ENCODE measurements around the gene SUPT3H. TPM values are rescaled to one million over a fixed set of nuclear protein-coding genes. Genes with fewer than 3 reads are reported as not detected.

Gene SUPT3H
- total and polyA plus RNA-seq, 7 experiments from 2014 or later = 8.0 to 16.0 (median 12.7) TPM

GRCh38 chr6:45419571-45420082 lies 41.9 kb upstream of the SUPT3H start:
- intact Hi-C loops (cut with micrococcal nuclease) = loop anchor here (1.0 to 10.0 kb wide), 15 partner anchors 41 to 942 kb away; partner anchors contain the start of gene CLIC5 (in 1 of the 2)
- DNase-seq (peak; percentile 32 to 66 (median 49)), ATAC-seq (peak; percentile 40)
- no peak overlapping the region for H3K27ac ChIP-seq (ENCODE audit: low read depth, low read length)
- peak overlapping the region; percentile 80 for H3K4me3 ChIP-seq (ENCODE audit: low read length)
- ChIA-PET CTCF (interaction anchor here (0.6 to 3.6 kb wide), 13 partner anchors 25 to 944 kb away, joined by 3 to 27 read pairs (median 3); partner anchors contain the start of gene SUPT3H), POLR2A (interaction anchor here (0.9 to 4.1 kb wide), 6 partner anchors 9 to 762 kb away, joined by 3 to 21 read pairs (median 5); partner anchors contain the start of gene SUPT3H)
- Mint-ChIP-seq H3K36me3 (peaks cover 0 to 6% (median 0%) of the 10 kb centered on the region in 5 donors), H3K4me3 (peak overlapping the region; percentile 80 to 99 (median 94)), H3K27ac (peak overlapping the region in 6 of 9 donors; percentile 2 to 87 (median 68)), H3K9me3 (peaks cover 0 to 2% (median 0%) of the 10 kb centered on the region in 11 donors), H3K27me3 (peaks cover 0 to 58% (median 35%) of the 10 kb centered on the region in 5 donors), H3K4me1 (peaks cover 13 to 54% (median 36%) of the 10 kb centered on the region in 7 donors)
- H3K36me3 ChIP-seq (ENCODE audit: control insufficient read depth in 2 of 3, insufficient read depth in 3 of 3, low read length in 3 of 3) = peaks cover 0 to 4% (median 0%) of the 10 kb centered on the region in 3 experiments
- peaks cover 8% of the 10 kb centered on the region in 2 donors for H3K27me3 ChIP-seq (ENCODE audit: control insufficient read depth in 2 of 2, insufficient read depth in 2 of 2, low read length in 2 of 2)
- H3K4me1 ChIP-seq (ENCODE audit: control insufficient read depth in 2 of 2, insufficient read depth in 2 of 2, low read length in 2 of 2) = peaks cover 17 to 24% of the 10 kb centered on the region in 2 donors
- H3K9me3 ChIP-seq (ENCODE audit: control insufficient read depth in 2 of 3, low read length in 3 of 3) = no peaks in the 10 kb centered on the region

- intact Hi-C loops (cut with micrococcal nuclease) = loop anchor here in 1 of 2 donors (5.0 kb wide), 1 partner anchor 940 kb away; no protein-coding TSS in a partner anchor
- no peak for DNase-seq
These were observed 39.7 kb upstream of the SUPT3H start for GRCh38 chr6:45417436-45417835.

GRCh38 chr6:45416700-45417099 lies 39.0 kb upstream of the SUPT3H start:
- CTCF ChIA-PET = interaction anchor here (0.8 kb wide), 1 partner anchor 119 kb away, joined by 3 read pairs; no protein-coding TSS in a partner anchor
- DNase-seq (no peak), ATAC-seq (no peak)
- Mint-ChIP-seq H3K4me1 (peaks cover 13 to 39% (median 26%) of the 10 kb centered on the region in 7 donors), H3K36me3 (no peaks in the 10 kb centered on the region), H3K27me3 (peaks cover 0 to 53% (median 32%) of the 10 kb centered on the region in 5 donors), H3K4me3 (no peak overlapping the region), H3K9me3 (no peaks in the 10 kb centered on the region), H3K27ac (no peak overlapping the region)
- intact Hi-C loops (cut with micrococcal nuclease) = loop anchor here in 1 of 2 donors (5.0 kb wide), 1 partner anchor 939 kb away; no protein-coding TSS in a partner anchor
- no peak overlapping the region for H3K4me3 ChIP-seq (ENCODE audit: low read length)
- H3K27me3 ChIP-seq (ENCODE audit: control insufficient read depth in 2 of 2, insufficient read depth in 2 of 2, low read length in 2 of 2) = peaks cover 3 to 8% of the 10 kb centered on the region in 2 donors
- no peak overlapping the region for H3K27ac ChIP-seq (ENCODE audit: low read depth, low read length)
- H3K36me3 ChIP-seq (ENCODE audit: control insufficient read depth in 2 of 3, insufficient read depth in 3 of 3, low read length in 3 of 3) = no peaks in the 10 kb centered on the region
- H3K9me3 ChIP-seq (ENCODE audit: control insufficient read depth in 2 of 3, low read length in 3 of 3) = no peaks in the 10 kb centered on the region
- H3K4me1 ChIP-seq (ENCODE audit: control insufficient read depth in 2 of 2, insufficient read depth in 2 of 2, low read length in 2 of 2) = peaks cover 17 to 19% of the 10 kb centered on the region in 2 donors
- POLR2A ChIA-PET = interaction anchor here (0.6 kb wide), 1 partner anchor 120 kb away, joined by 3 read pairs; no protein-coding TSS in a partner anchor

More at GRCh38 chr6:45417436-45417835, 39.7 kb upstream of the SUPT3H start:
- H3K4me1 ChIP-seq (ENCODE audit: control insufficient read depth in 2 of 2, insufficient read depth in 2 of 2, low read length in 2 of 2) = peaks cover 17 to 19% of the 10 kb centered on the region in 2 donors
- Mint-ChIP-seq H3K4me3 (no peak overlapping the region), H3K36me3 (peaks cover 0 to 3% (median 0%) of the 10 kb centered on the region in 5 donors), H3K27me3 (peaks cover 0 to 54% (median 35%) of the 10 kb centered on the region in 5 donors), H3K4me1 (peaks cover 13 to 43% (median 26%) of the 10 kb centered on the region in 7 donors), H3K9me3 (no peaks in the 10 kb centered on the region), H3K27ac (no peak overlapping the region)
- no peak for ATAC-seq
- peaks cover 3 to 8% of the 10 kb centered on the region in 2 donors for H3K27me3 ChIP-seq (ENCODE audit: control insufficient read depth in 2 of 2, insufficient read depth in 2 of 2, low read length in 2 of 2)
- H3K4me3 ChIP-seq (ENCODE audit: low read length) = no peak overlapping the region
- no peak overlapping the region for H3K27ac ChIP-seq (ENCODE audit: low read depth, low read length)
- ChIA-PET CTCF (interaction anchor here (1.0 to 1.2 kb wide), 2 partner anchors 297 to 760 kb away, joined by 3 read pairs; no protein-coding TSS in a partner anchor), POLR2A (no interaction called here)
- peaks cover 0 to 4% (median 0%) of the 10 kb centered on the region in 3 experiments for H3K36me3 ChIP-seq (ENCODE audit: control insufficient read depth in 2 of 3, insufficient read depth in 3 of 3, low read length in 3 of 3)
- H3K9me3 ChIP-seq (ENCODE audit: control insufficient read depth in 2 of 3, low read length in 3 of 3) = no peaks in the 10 kb centered on the region

- intact Hi-C loops (cut with micrococcal nuclease) = loop anchor here in 1 of 2 donors (5.0 kb wide), 1 partner anchor 939 kb away; no protein-coding TSS in a partner anchor
- Histone ChIP-seq H3K36me3 (ENCODE audit: control insufficient read depth in 2 of 3, insufficient read depth in 3 of 3, low read length in 3 of 3) (no peaks in the 10 kb centered on the region), H3K4me3 (ENCODE audit: low read length) (no peak overlapping the region), H3K27ac (ENCODE audit: low read depth, low read length) (no peak overlapping the region), H3K27me3 (ENCODE audit: control insufficient read depth in 2 of 2, insufficient read depth in 2 of 2, low read length in 2 of 2) (peaks cover 3 to 7% of the 10 kb centered on the region in 2 donors), H3K4me1 (ENCODE audit: control insufficient read depth in 2 of 2, insufficient read depth in 2 of 2, low read length in 2 of 2) (peaks cover 10 to 12% of the 10 kb centered on the region in 2 donors), H3K9me3 (ENCODE audit: control insufficient read depth in 2 of 3, low read length in 3 of 3) (no peaks in the 10 kb centered on the region)
- POLR2A ChIA-PET = no interaction called here
- Mint-ChIP-seq H3K36me3 (no peaks in the 10 kb centered on the region), H3K9me3 (no peaks in the 10 kb centered on the region), H3K4me1 (peaks cover 12 to 34% (median 19%) of the 10 kb centered on the region in 7 donors), H3K27ac (no peak overlapping the region), H3K4me3 (no peak overlapping the region), H3K27me3 (peaks cover 0 to 46% (median 27%) of the 10 kb centered on the region in 5 donors)
- no peak for ATAC-seq
- DNase-seq = no peak
- CTCF ChIA-PET = interaction anchor here (0.8 to 1.3 kb wide), 2 partner anchors 10 to 118 kb away, joined by 3 read pairs; no protein-coding TSS in a partner anchor
These were observed 38.2 kb upstream of the SUPT3H start for GRCh38 chr6:45415788-45416518.

- intact Hi-C loops (cut with micrococcal nuclease) = loop anchor here in 1 of 2 donors (5.0 kb wide), 1 partner anchor 938 kb away; no protein-coding TSS in a partner anchor
- H3K4me1 Mint-ChIP-seq = peaks cover 6 to 28% (median 12%) of the 10 kb centered on the region in 7 donors
- peaks cover 0 to 1% (median 0%) of the 10 kb centered on the region in 5 donors for H3K36me3 Mint-ChIP-seq
- ChIA-PET POLR2A (no interaction called here), CTCF (interaction anchor here (1.3 kb wide), 1 partner anchor 11 kb away, joined by 3 read pairs; no protein-coding TSS in a partner anchor)
- no peak overlapping the region for H3K4me3 Mint-ChIP-seq
- Histone ChIP-seq H3K4me3 (ENCODE audit: low read length) (no peak overlapping the region), H3K9me3 (ENCODE audit: control insufficient read depth in 2 of 3, low read length in 3 of 3) (no peaks in the 10 kb centered on the region), H3K36me3 (ENCODE audit: control insufficient read depth in 2 of 3, insufficient read depth in 3 of 3, low read length in 3 of 3) (no peaks in the 10 kb centered on the region), H3K27ac (ENCODE audit: low read depth, low read length) (no peak overlapping the region), H3K27me3 (ENCODE audit: control insufficient read depth in 2 of 2, insufficient read depth in 2 of 2, low read length in 2 of 2) (peaks cover 0 to 3% of the 10 kb centered on the region in 2 donors), H3K4me1 (ENCODE audit: control insufficient read depth in 2 of 2, insufficient read depth in 2 of 2, low read length in 2 of 2) (peaks cover 7 to 8% of the 10 kb centered on the region in 2 donors)
- no peak overlapping the region for H3K27ac Mint-ChIP-seq
- H3K27me3 Mint-ChIP-seq = peaks cover 0 to 39% (median 21%) of the 10 kb centered on the region in 5 donors
- no peaks in the 10 kb centered on the region for H3K9me3 Mint-ChIP-seq
- ATAC-seq = no peak
- DNase-seq = no peak
These were observed 37.6 kb upstream of the SUPT3H start for GRCh38 chr6:45415315-45415714.

GRCh38 chr6:45411959-45412358 lies 34.2 kb upstream of the SUPT3H start:
- CTCF ChIA-PET = no interaction called here
- H3K4me1 Mint-ChIP-seq = peaks cover 0 to 15% (median 0%) of the 10 kb centered on the region in 7 donors
- no peaks in the 10 kb centered on the region for H3K27me3 ChIP-seq (ENCODE audit: control insufficient read depth in 2 of 2, insufficient read depth in 2 of 2, low read length in 2 of 2)
- no peaks in the 10 kb centered on the region for H3K9me3 Mint-ChIP-seq
- H3K4me3 Mint-ChIP-seq = no peak overlapping the region
- intact Hi-C loops (cut with micrococcal nuclease) = no loop called here
- DNase-seq = no peak
- no peak overlapping the region for H3K4me3 ChIP-seq (ENCODE audit: low read length)
- peaks cover 0 to 21% (median 7%) of the 10 kb centered on the region in 5 donors for H3K27me3 Mint-ChIP-seq
- H3K36me3 ChIP-seq (ENCODE audit: control insufficient read depth in 2 of 3, insufficient read depth in 3 of 3, low read length in 3 of 3) = no peaks in the 10 kb centered on the region
- no peaks in the 10 kb centered on the region for H3K4me1 ChIP-seq (ENCODE audit: control insufficient read depth in 2 of 2, insufficient read depth in 2 of 2, low read length in 2 of 2)
- no peak overlapping the region for H3K27ac ChIP-seq (ENCODE audit: low read depth, low read length)
- POLR2A ChIA-PET = no interaction called here
- H3K27ac Mint-ChIP-seq = no peak overlapping the region
- H3K36me3 Mint-ChIP-seq = peaks cover 0 to 5% (median 0%) of the 10 kb centered on the region in 5 donors
- no peaks in the 10 kb centered on the region for H3K9me3 ChIP-seq (ENCODE audit: control insufficient read depth in 2 of 3, low read length in 3 of 3)
- no peak for ATAC-seq

Measured in naive thymus-derived CD4-positive, alpha-beta T cell (primary cell).